Caco-2 (cell line): ENCODE results near the gene KPNA2. TPM values are rescaled to one million over a fixed set of nuclear protein-coding genes. Genes with fewer than 3 reads are reported as not detected.
A peak's percentile ranks its signal among the peaks of the same experiment; 100 is the strongest.
"Not testable (repeated sequence)": the region's sequence is repeated elsewhere in the genome, so short reads cannot be mapped to it uniquely, and the experiment has no call there.

Source experiments
- BruUV-seq: library from RNA; stranded (reverse); fragments of 400-500 nt; replicated peaks from 2 replicates; lab custom pipeline; 2021; lab: Mats Ljungman, UMichigan
- CTCF ChIA-PET: fragments of 300-600 bp; sonication (Branson Sonifier 250); formaldehyde crosslinking; loops from one replicate; lab custom pipeline; 2022; ENCODE audit warnings: antibody characterized with exemption; lab: Charles Lee
- POLR2A ChIA-PET: fragments of 300-600 bp; sonication (Branson Sonifier 250); formaldehyde crosslinking; loops from one replicate; lab custom pipeline; 2022; ENCODE audit warnings: antibody characterized with exemption; lab: Charles Lee
- DNase-seq, 2 experiments: peaks; one replicate each; pipeline versions ENCODE4 v3.0.0 to v3.0.0-alpha.2; 2020 to 2022
- H3K27me3 ChIP-seq: replicated peaks from 2 replicates; pipeline ENCODE4 v1.6.0; 2011; ENCODE audit warnings: low read length; ENCODE audit not compliant: control insufficient read depth, insufficient read depth
- H3K36me3 ChIP-seq: 2 replicates; pipeline ENCODE4 v1.5.1; 2011; ENCODE audit warnings: low read length; ENCODE audit not compliant: control insufficient read depth, insufficient read depth
- H3K4me1 ChIP-seq: fragments of 250-450 bp; sonication (Bioruptor Pico); 2 replicates; pipeline ENCODE4 v1.5.1; 2020; ENCODE audit warnings: mild to moderate bottlenecking
- H3K4me3 ChIP-seq: 2 replicates; pipeline ENCODE4 v1.5.1; 2011; ENCODE audit warnings: low read depth, mild to moderate bottlenecking, control low read depth, low read length
- H3K9me3 ChIP-seq: fragments of 250-450 bp; sonication (Bioruptor Pico); 2 replicates; pipeline ENCODE4 v1.5.1; 2020; ENCODE audit warnings: mild to moderate bottlenecking, moderate library complexity
- H3K27ac Mint-ChIP-seq: one replicate; pipeline ENCODE4 v1.8.0; 2022; ENCODE audit warnings: mixed read lengths; ENCODE audit not compliant: unreplicated experiment
- H3K27me3 Mint-ChIP-seq: one replicate; pipeline ENCODE4 v1.8.0; 2022; ENCODE audit warnings: mixed read lengths; ENCODE audit not compliant: insufficient read depth, unreplicated experiment
- H3K36me3 Mint-ChIP-seq: one replicate; pipeline ENCODE4 v1.8.0; 2022; ENCODE audit warnings: mild to moderate bottlenecking, mixed read lengths; ENCODE audit not compliant: insufficient read depth, unreplicated experiment
- H3K4me1 Mint-ChIP-seq: one replicate; pipeline ENCODE4 v1.8.0; 2022; ENCODE audit warnings: low read depth, mixed read lengths; ENCODE audit not compliant: unreplicated experiment
- H3K4me3 Mint-ChIP-seq: one replicate; pipeline ENCODE4 v1.8.0; 2022; ENCODE audit warnings: mild to moderate bottlenecking, moderate library complexity, mixed read lengths; ENCODE audit not compliant: unreplicated experiment
- H3K9me3 Mint-ChIP-seq: one replicate; pipeline ENCODE4 v1.8.0; 2022; ENCODE audit warnings: mixed read lengths; ENCODE audit not compliant: unreplicated experiment
- intact Hi-C: fragments of 100-400 bp; cut with micrococcal nuclease; formaldehyde crosslinking; loops from one replicate; pipeline ENCODE4 v1.10.0; 2022; ENCODE audit not compliant: unreplicated experiment
- total RNA-seq: library from RNA; stranded (reverse); gene quantifications from 2 replicates; pipeline ENCODE4 v1.2.3, GENCODE V29; 2022
- TF ChIP-seq, protein P1 (sequence below), 2 experiments: fragments of 200-600 bp in 1 of 2; IDR thresholded peaks; 1 replicate in 1 of 2; 2 replicates in 1 of 2; pipeline versions ENCODE4 v1.5.1 to v1.8.0; 2011 to 2022; ENCODE audit warnings: antibody characterized with exemption in 1 of 2, control low read depth in 1 of 2, inconsistent platforms in 1 of 2, low read depth in 1 of 2, low read length in 1 of 2, mild to moderate bottlenecking in 1 of 2, moderate library complexity in 1 of 2; ENCODE audit not compliant: insufficient read depth in 1 of 2, severe bottlenecking in 1 of 2, unreplicated experiment in 1 of 2

KPNA2 gene
- total RNA-seq, 1 experiment from 2014 or later: 339 TPM

DNA sequence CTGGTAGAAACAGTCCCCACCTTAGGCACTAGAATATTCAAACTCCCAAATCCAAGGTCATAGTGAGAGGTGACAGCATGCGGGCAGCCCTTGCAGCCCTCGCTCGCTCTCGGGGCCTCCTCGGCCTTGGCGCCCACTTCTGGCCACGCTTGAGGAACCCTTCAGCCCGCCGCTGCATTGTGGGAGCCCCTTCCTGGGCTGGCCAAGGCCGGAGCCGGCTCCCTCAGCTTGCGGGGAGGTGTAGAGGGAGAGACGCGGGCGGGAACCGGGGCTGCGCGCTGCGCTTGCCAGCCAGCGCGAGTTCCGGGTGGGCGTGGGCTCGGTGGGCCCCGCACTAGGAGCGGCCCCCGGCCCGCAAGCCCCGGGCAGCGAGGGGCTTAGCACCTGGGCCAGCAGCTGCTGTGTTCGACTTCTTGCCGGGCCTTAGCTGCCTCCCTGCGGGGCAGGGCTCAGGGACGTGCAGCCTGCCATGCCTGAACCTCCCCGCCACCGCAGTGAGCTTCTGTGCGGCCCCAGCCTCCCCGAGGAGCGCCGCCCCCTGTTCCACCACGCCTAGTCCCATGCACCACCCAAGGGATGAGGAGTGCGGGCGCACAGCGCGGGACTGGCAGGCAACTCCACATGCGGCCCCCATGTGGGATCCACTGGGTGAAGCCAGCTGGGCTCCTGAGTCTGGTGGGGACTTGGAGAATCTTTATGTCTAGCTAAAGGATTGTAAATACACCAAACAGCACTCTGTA, 45.0 kb downstream of the KPNA2 start:
- CTCF ChIA-PET: no interaction called here
- Mint-ChIP-seq H3K4me1 (no peaks in the 10 kb centered on the region), H3K4me3 (no peak overlapping the region), H3K9me3 (no peaks in the 10 kb centered on the region), H3K27ac (no peak overlapping the region), H3K27me3 (no peaks in the 10 kb centered on the region), H3K36me3 (peaks cover 6% of the 10 kb centered on the region)
- no TSS peak for BruUV-seq
- H3K9me3 ChIP-seq: no peaks in the 10 kb centered on the region
- no peak overlapping the region for H3K4me3 ChIP-seq
- intact Hi-C loops: no loop called here
- H3K36me3 ChIP-seq: no peaks in the 10 kb centered on the region
- H3K27me3 ChIP-seq: no peaks in the 10 kb centered on the region
- TF ChIP-seq, protein P1, sequence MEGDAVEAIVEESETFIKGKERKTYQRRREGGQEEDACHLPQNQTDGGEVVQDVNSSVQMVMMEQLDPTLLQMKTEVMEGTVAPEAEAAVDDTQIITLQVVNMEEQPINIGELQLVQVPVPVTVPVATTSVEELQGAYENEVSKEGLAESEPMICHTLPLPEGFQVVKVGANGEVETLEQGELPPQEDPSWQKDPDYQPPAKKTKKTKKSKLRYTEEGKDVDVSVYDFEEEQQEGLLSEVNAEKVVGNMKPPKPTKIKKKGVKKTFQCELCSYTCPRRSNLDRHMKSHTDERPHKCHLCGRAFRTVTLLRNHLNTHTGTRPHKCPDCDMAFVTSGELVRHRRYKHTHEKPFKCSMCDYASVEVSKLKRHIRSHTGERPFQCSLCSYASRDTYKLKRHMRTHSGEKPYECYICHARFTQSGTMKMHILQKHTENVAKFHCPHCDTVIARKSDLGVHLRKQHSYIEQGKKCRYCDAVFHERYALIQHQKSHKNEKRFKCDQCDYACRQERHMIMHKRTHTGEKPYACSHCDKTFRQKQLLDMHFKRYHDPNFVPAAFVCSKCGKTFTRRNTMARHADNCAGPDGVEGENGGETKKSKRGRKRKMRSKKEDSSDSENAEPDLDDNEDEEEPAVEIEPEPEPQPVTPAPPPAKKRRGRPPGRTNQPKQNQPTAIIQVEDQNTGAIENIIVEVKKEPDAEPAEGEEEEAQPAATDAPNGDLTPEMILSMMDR (IDR thresholded peaks at IDR 0.05; ENCODE audit: insufficient read depth in 1 of 2, low read depth in 1 of 2, low read length in 1 of 2, severe bottlenecking in 1 of 2, unreplicated experiment in 1 of 2): no peak
- POLR2A ChIA-PET: interaction anchor here (0.6 kb wide), 2 partner anchors 20 to 72 kb away, joined by 3 to 4 read pairs; no protein-coding TSS in a partner anchor
- peaks cover 1% of the 10 kb centered on the region; the same call in 1 of the 2 replicates for H3K4me1 ChIP-seq
- DNase-seq: peak in 1 of 2 experiments; percentile 20

DNA sequence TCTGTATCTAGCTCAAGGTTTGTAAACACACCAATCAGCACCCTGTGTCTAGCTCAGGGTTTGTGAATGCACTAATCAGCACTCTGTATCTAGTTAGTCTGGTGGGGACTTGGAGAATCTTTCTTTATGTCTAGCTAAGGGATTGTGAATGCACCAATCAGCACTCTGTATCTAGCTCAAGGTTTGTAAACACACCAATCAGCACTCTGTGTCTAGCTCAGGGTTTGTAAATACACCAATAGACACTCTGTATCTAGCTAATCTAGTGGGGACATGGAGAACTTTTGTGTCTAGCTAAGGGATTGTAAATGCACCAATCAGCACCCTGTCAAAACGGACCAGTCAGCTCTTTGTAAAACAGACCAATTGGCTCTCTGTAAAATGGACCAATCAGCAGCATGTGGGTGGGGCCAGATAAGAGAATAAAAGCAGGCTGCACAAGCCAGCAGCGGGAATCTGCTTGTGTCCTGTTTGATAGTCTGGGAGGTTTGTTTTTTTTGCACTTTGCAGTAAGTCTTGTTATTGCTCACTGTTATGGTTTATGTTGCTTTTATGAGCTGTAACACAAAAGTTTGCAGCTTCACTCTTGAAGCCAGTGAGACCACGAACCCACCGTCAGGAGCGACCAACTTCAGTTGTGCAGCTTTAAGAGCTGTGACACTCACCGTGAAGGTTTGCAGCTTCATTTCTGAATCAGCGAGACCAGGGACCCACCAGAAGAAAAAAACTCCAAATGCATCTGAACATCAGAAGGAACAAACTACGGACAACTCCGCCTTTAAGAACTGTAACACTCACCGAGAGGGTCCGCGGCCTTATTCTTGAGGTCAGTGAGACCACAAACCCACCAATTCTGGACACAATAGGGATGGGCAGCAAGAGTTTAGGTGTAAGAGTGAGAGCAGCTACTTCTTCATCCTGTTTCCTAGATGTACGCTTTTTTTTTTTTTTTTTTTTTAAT, 46.0 kb downstream of the KPNA2 start:
- CTCF ChIA-PET, H3K27ac Mint-ChIP-seq, H3K4me1 Mint-ChIP-seq, H3K36me3 ChIP-seq, H3K27me3 ChIP-seq, H3K4me1 ChIP-seq, intact Hi-C loops, DNase-seq, H3K4me3 ChIP-seq, H3K36me3 Mint-ChIP-seq, H3K4me3 Mint-ChIP-seq, H3K9me3 Mint-ChIP-seq, H3K9me3 ChIP-seq, H3K27me3 Mint-ChIP-seq: not testable (repeated sequence)
- POLR2A ChIA-PET: interaction anchor here (0.6 to 1.0 kb wide), 2 partner anchors 19 to 220 kb away, joined by 3 read pairs; no protein-coding TSS in a partner anchor
- TSS peak; percentile 93 for BruUV-seq

DNA sequence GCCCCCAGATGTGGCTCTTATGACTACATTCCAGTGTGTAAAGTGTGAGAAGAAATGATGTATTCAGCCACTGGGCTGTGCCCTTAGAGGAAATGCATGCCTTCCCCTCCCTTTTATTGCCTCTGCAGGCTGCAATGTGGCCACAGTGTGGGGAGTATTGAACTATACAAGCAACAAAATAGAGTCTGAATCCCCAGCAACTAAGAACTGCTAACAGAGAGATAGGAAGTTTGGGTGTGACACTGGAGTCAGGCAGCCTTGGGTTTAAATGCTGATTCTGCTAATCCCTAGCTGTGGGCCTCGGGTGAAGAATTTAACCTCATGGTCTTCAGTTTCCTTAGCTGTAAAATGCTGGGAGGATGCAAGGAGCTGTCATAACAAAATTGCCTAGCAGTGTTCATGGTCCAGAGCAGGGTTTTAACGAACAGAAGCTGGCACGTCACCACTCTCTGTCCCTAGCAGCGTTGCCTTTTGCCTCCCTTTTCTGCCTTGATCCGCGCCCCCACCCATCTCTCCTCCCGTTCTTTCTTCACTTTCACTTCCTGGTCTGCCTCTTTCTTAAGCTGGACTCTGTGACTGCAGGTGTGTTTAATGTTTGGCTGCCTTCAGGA, 50.3 kb downstream of the KPNA2 start:
- TF ChIP-seq, protein P1 (IDR thresholded peaks at IDR 0.05; ENCODE audit: insufficient read depth in 1 of 2, low read depth in 1 of 2, low read length in 1 of 2, severe bottlenecking in 1 of 2, unreplicated experiment in 1 of 2): no peak
- H3K27ac Mint-ChIP-seq: peak overlapping the region; percentile 27
- H3K4me3 ChIP-seq: no peak overlapping the region
- no TSS peak for BruUV-seq
- no peaks in the 10 kb centered on the region for H3K27me3 Mint-ChIP-seq
- H3K36me3 Mint-ChIP-seq: peaks cover 6% of the 10 kb centered on the region
- no peaks in the 10 kb centered on the region for H3K9me3 ChIP-seq
- ChIA-PET CTCF (interaction anchor here (0.7 kb wide), 1 partner anchor 96 kb away, joined by 4 read pairs; no protein-coding TSS in a partner anchor), POLR2A (no interaction called here)
- intact Hi-C loops: no loop called here
- H3K36me3 ChIP-seq: no peaks in the 10 kb centered on the region
- H3K4me1 ChIP-seq: peaks cover 5% of the 10 kb centered on the region; the same call in 1 of the 2 replicates
- H3K27me3 ChIP-seq: no peaks in the 10 kb centered on the region
- peak in 1 of 2 experiments; percentile 23 for DNase-seq
- no peak overlapping the region for H3K4me3 Mint-ChIP-seq
- no peaks in the 10 kb centered on the region for H3K4me1 Mint-ChIP-seq
- no peaks in the 10 kb centered on the region for H3K9me3 Mint-ChIP-seq

DNA sequence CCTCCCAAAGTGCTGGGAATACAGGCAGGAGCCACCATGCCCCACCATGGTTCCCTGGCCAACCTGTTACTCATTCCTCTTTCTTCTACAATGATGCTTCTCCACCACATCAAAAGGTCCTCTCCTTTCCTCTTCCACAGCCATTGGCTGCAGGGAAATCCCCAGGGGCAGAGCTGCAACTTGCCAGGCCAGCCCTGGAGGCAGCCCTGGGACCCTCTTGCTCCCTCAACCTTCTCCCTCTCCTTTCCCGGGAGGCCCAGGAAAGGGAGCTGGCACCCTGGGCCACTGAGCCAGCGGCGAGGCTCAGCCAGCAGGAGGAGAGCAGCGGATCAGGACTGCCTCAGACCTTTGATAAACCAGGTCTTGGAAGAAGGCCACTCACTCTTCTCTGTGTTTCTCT, 51.1 kb downstream of the KPNA2 start:
- H3K27me3 Mint-ChIP-seq, H3K4me3 Mint-ChIP-seq, H3K36me3 ChIP-seq, H3K4me1 ChIP-seq, BruUV-seq, POLR2A ChIA-PET, H3K27ac Mint-ChIP-seq, DNase-seq, CTCF ChIA-PET, H3K27me3 ChIP-seq, H3K36me3 Mint-ChIP-seq, H3K9me3 ChIP-seq, H3K4me1 Mint-ChIP-seq, H3K9me3 Mint-ChIP-seq, H3K4me3 ChIP-seq, intact Hi-C loops: not testable (repeated sequence)

DNA sequence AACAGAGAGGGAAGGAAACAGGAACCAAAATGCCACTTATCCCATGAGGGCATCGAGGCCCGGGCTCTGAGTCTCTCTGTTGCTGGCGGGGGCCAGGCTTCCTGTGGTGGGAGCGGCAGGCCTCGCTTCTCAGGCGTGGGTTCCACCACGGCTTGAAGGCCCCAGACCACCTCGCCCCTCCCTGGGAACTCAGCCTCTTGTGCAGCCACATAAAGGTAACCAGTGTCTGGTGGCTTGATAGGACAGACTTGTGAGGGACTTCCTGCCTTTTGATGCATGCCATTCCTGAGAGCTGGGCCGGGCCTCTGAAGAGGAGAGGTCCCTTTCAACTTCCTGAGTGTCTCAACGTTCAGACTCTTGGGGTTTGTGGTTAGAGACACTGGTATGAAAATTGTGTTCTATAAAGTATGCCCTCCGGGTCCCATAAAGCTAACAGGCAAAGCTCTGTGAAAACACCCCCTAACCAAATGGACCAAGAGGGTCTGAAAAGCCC, 51.6 kb downstream of the KPNA2 start:
- H3K9me3 ChIP-seq, H3K27me3 ChIP-seq, POLR2A ChIA-PET, H3K36me3 ChIP-seq, BruUV-seq, H3K4me3 Mint-ChIP-seq, H3K36me3 Mint-ChIP-seq, H3K4me1 Mint-ChIP-seq, H3K27ac Mint-ChIP-seq, H3K9me3 Mint-ChIP-seq, H3K27me3 Mint-ChIP-seq, H3K4me1 ChIP-seq, intact Hi-C loops, DNase-seq, H3K4me3 ChIP-seq: not testable (repeated sequence)
- CTCF ChIA-PET: interaction anchor here (0.6 kb wide), 1 partner anchor 312 kb away, joined by 3 read pairs; no protein-coding TSS in a partner anchor
